ENCODE measurements around the gene LCN9. TPM values are rescaled to one million over a fixed set of nuclear protein-coding genes. Genes with fewer than 3 reads are reported as not detected.

Gene LCN9
- total RNA-seq, 1 experiment from 2014 or later, result 0.52 TPM

DNA sequence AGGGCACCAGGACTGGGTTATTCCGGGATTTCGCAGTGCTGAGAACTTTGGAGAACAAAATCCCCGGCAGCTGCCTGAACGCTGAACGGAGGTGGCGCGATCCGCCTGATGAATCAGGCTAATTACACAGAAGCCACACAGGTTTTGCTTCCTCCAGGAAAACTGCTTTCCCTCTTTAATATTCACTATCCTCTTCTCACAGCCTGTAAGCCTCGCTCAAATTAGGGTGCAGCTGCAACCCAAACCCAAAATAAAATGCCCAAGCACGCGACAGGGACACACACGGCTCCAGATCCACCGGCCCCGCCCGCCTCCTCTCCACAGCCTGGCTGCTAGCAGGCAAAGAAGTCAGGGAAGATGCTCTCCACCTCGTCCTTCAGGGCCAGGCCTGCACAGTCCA lies 30.2 kb downstream of the LCN9 start:
- H3K23ac ChIP-seq (ENCODE audit: insufficient read length, low read depth, low read length), result no peak overlapping the region
- H3K4me2 ChIP-seq (ENCODE audit: insufficient read depth, insufficient read length, low read length), result no peak overlapping the region
- no peak overlapping the region for H3T11ph ChIP-seq (ENCODE audit: low read length)
- H2BK12ac ChIP-seq (ENCODE audit: insufficient read length, low read depth, low read length), result no peak overlapping the region
- Mint-ChIP-seq H3K27me3 (ENCODE audit: low read depth) (peaks cover 2% of the 10 kb centered on the region; the same call in 1 of the 2 replicates), H3K4me1 (peaks cover 9 to 13% of the 10 kb centered on the region in 2 experiments), H3K4me3 (no peak overlapping the region), H3K9me3 (no peaks in the 10 kb centered on the region; a peak in 1 of 5 replicates), H3K36me3 (ENCODE audit: insufficient read depth in 1 of 3, low read depth in 3 of 3) (no peaks in the 10 kb centered on the region; a peak in 1 of 7 replicates), H3K27ac (peak overlapping the region in 2 of 3 experiments; percentile 31 to 62; a peak in 2 of 7 replicates)
- H3K27me3 ChIP-seq (ENCODE audit: insufficient read depth, low read length), result no peaks in the 10 kb centered on the region
- H4K5ac ChIP-seq (ENCODE audit: insufficient read length, low read depth, low read length), result no peak overlapping the region
- no peaks in the 10 kb centered on the region for H4K20me1 ChIP-seq (ENCODE audit: control insufficient read depth, insufficient read depth, insufficient read length)
- no peak overlapping the region for H3K56ac ChIP-seq (ENCODE audit: insufficient read length, low read depth, low read length)
- no peak overlapping the region for H3K4ac ChIP-seq (ENCODE audit: low read depth, low read length)
- H3K79me1 ChIP-seq (ENCODE audit: insufficient read depth, low read depth, low read length, poor library complexity, severe bottlenecking), result no peaks in the 10 kb centered on the region
- no peaks in the 10 kb centered on the region for H3K9me3 ChIP-seq (ENCODE audit: control insufficient read depth, low read depth, low read length)
- H2AK5ac ChIP-seq (ENCODE audit: insufficient read length, low read length), result no peak overlapping the region
- no peaks in the 10 kb centered on the region for H3K4me1 ChIP-seq (ENCODE audit: insufficient read depth, low read length)
- H2BK15ac ChIP-seq (ENCODE audit: low read depth, low read length), result no peak overlapping the region
- no peak overlapping the region for H2BK20ac ChIP-seq (ENCODE audit: low read depth, low read length, poor library complexity, severe bottlenecking)
- no peak overlapping the region for H4K91ac ChIP-seq (ENCODE audit: insufficient read length, low read depth, low read length)
- no CpG with 5 or more reads among the region's 16 CpGs for WGBS (ENCODE audit: extremely low coverage, insufficient read length, low lambda C conversion rate)
- H3K14ac ChIP-seq (ENCODE audit: insufficient read depth, low read length), result no peak overlapping the region
- H2BK120ac ChIP-seq (ENCODE audit: low read depth, low read length, poor library complexity, severe bottlenecking), result no peak overlapping the region
- H3K9ac ChIP-seq (ENCODE audit: extremely low read depth, insufficient read length, low read length), result no peak overlapping the region
- DNase-seq, result no peak
- no peak overlapping the region for H4K8ac ChIP-seq (replicated peaks; ENCODE audit: insufficient read length, low read depth, low read length)
- no peak overlapping the region for H3K18ac ChIP-seq (ENCODE audit: insufficient read length, low read depth, low read length)
- no peaks in the 10 kb centered on the region for H3K79me2 ChIP-seq (ENCODE audit: insufficient read depth, low read length)
- no peak overlapping the region for H3K27ac ChIP-seq (ENCODE audit: insufficient read length, low read depth, low read length)
- H3K23me2 ChIP-seq (ENCODE audit: insufficient read length, low read depth, low read length, poor library complexity, severe bottlenecking), result no peaks in the 10 kb centered on the region
- no peak overlapping the region for H2AFZ ChIP-seq (ENCODE audit: low read length)
- no peak overlapping the region for H2BK5ac ChIP-seq (ENCODE audit: insufficient read length, low read length)
- TF ChIP-seq, protein P1, sequence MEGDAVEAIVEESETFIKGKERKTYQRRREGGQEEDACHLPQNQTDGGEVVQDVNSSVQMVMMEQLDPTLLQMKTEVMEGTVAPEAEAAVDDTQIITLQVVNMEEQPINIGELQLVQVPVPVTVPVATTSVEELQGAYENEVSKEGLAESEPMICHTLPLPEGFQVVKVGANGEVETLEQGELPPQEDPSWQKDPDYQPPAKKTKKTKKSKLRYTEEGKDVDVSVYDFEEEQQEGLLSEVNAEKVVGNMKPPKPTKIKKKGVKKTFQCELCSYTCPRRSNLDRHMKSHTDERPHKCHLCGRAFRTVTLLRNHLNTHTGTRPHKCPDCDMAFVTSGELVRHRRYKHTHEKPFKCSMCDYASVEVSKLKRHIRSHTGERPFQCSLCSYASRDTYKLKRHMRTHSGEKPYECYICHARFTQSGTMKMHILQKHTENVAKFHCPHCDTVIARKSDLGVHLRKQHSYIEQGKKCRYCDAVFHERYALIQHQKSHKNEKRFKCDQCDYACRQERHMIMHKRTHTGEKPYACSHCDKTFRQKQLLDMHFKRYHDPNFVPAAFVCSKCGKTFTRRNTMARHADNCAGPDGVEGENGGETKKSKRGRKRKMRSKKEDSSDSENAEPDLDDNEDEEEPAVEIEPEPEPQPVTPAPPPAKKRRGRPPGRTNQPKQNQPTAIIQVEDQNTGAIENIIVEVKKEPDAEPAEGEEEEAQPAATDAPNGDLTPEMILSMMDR (conservative IDR thresholded peaks at IDR 0.05), result no peak
